GM18951 (cell line): Measurements from ENCODE around the gene ANKRD33B.
"Not testable (repeated sequence)": the region's sequence is repeated elsewhere in the genome, so short reads cannot be mapped to it uniquely, and the experiment has no call there.

Source experiments
- POLR2A ChIP-seq: IDR thresholded peaks from 4 replicates; pipeline ENCODE4 v1.6.1; 2011; ENCODE audit warnings: mild to moderate bottlenecking; ENCODE audit not compliant: insufficient read length, insufficient read depth; ENCODE audit errors: extremely low read depth
- in situ Hi-C: fragments of 300-500 bp; cut with MboI; formaldehyde crosslinking; loops from one replicate; pipeline ENCODE4 v1.12.0; 2022; ENCODE audit warnings: low sequenced_read_pairs, mixed read lengths, inconsistent platforms; ENCODE audit not compliant: unreplicated experiment

The ANKRD33B gene

GRCh38 chr5:10660720-10661387 lies 97.0 kb downstream of the ANKRD33B start:
- no peak for TF ChIP-seq POLR2A
- in situ Hi-C loops, result no loop called here

GRCh38 chr5:10661401-10661800 lies 97.5 kb downstream of the ANKRD33B start:
- TF ChIP-seq POLR2A, result no peak
- in situ Hi-C loops, result no loop called here

GRCh38 chr5:10662083-10662482 lies 98.2 kb downstream of the ANKRD33B start:
- in situ Hi-C loops, result no loop called here

GRCh38 chr5:10662661-10663488 lies 99.0 kb downstream of the ANKRD33B start:
- no peak for TF ChIP-seq POLR2A
- in situ Hi-C loops, result no loop called here

More at GRCh38 chr5:10662083-10662482, 98.2 kb downstream of the ANKRD33B start:
- TF ChIP-seq POLR2A, result no peak

GRCh38 chr5:10663489-10664179 lies 99.8 kb downstream of the ANKRD33B start:
- no peak for TF ChIP-seq POLR2A
- in situ Hi-C loops, result no loop called here

- in situ Hi-C loops, result not testable (repeated sequence)
Observed at GRCh38 chr5:10664180-10664769, 100.4 kb downstream of the ANKRD33B start.

- in situ Hi-C loops, result no loop called here
Observed at GRCh38 chr5:10665799-10666198, 101.9 kb downstream of the ANKRD33B start.

GRCh38 chr5:10666531-10667299 lies 102.8 kb downstream of the ANKRD33B start:
- in situ Hi-C loops, result no loop called here
- TF ChIP-seq POLR2A, result no peak

More at GRCh38 chr5:10665799-10666198, 101.9 kb downstream of the ANKRD33B start:
- no peak for TF ChIP-seq POLR2A

- no peak for TF ChIP-seq POLR2A
- in situ Hi-C loops, result no loop called here
Observed at GRCh38 chr5:10667431-10668057, 103.7 kb downstream of the ANKRD33B start.

GRCh38 chr5:10668697-10669096 lies 104.8 kb downstream of the ANKRD33B start:
- TF ChIP-seq POLR2A, result no peak
- in situ Hi-C loops, result no loop called here

- in situ Hi-C loops, result no loop called here
Observed at GRCh38 chr5:10669983-10670382, 106.1 kb downstream of the ANKRD33B start.

More at GRCh38 chr5:10669983-10670382, 106.1 kb downstream of the ANKRD33B start:
- no peak for TF ChIP-seq POLR2A
